OCI-LY1 (cell line): ENCODE results near the gene OPRD1.

Experiments
- CTCF ChIP-seq: fragments of 200-600 bp; sonication (generic), shearing (Covaris generic); IDR thresholded peaks from 2 replicates; pipeline ENCODE4 v1.5.1; 2017; ENCODE audit warnings: mild to moderate bottlenecking, antibody characterized with exemption, low read length, moderate library complexity, mixed read lengths
- EZH2 ChIP-seq: fragments of 200-600 bp; sonication (generic), shearing (Covaris generic); IDR thresholded peaks from 2 replicates; pipeline ENCODE4 v1.8.0; 2017; ENCODE audit warnings: borderline replicate concordance, mixed run types, mild to moderate bottlenecking, antibody characterized with exemption, low read length, moderate library complexity, mixed read lengths

GRCh38 chr1:28770601-28771165 is 41.3 kb upstream of the OPRD1 start:
- no peak for TF ChIP-seq CTCF
- TF ChIP-seq EZH2 = no peak
